ENCODE measurements around the gene BDNF. TPM values are rescaled to one million over a fixed set of nuclear protein-coding genes. Genes with fewer than 3 reads are reported as not detected.

The BDNF gene
- total and polyA plus RNA-seq, 7 donors: 0.01 to 3.4 (median 0.13) TPM; not detected in 1

- TF ChIP-seq CTCF (IDR thresholded peaks at IDR 0.05): no peak
- no peak for DNase-seq
- Histone ChIP-seq H3K27ac (no peak overlapping the region), H3K4me1 (peaks cover 5% of the 10 kb centered on the region), H3K9me3 (no peaks in the 10 kb centered on the region), H3K4me3 (no peak overlapping the region), H3K27me3 (ENCODE audit: insufficient read depth in 3 of 3, low read length in 2 of 3) (peaks cover 3 to 15% (median 3%) of the 10 kb centered on the region in 3 donors), H3K36me3 (ENCODE audit: insufficient read depth in 1 of 2, low read depth in 1 of 2) (no peaks in the 10 kb centered on the region)
- WGBS, 3 donors: 47 to 52% (median 47%) methylated on average over 6 of the region's 6 CpGs
- intact Hi-C loops (cut with DNase I): no loop called here
- no peak for ATAC-seq
Measured at GRCh38 chr11:27702811-27703210, 2.6 kb upstream of the BDNF start.

GRCh38 chr11:27701355-27702105 is 1.3 kb upstream of the BDNF start:
- WGBS, 3 donors: 1 to 2% (median 2%) methylated on average over 30 of the region's 30 CpGs
- peaks cover 3 to 15% (median 3%) of the 10 kb centered on the region in 3 donors for H3K27me3 ChIP-seq (ENCODE audit: insufficient read depth in 3 of 3, low read length in 2 of 3)
- ATAC-seq: peak in 3 of 4 donors; percentile 37 to 69 (median 55)

GRCh38 chr11:27699926-27700350 is 317 bp downstream of the BDNF start:
- 0 to 2% (median 1%) methylated on average over 27 to 28 of the region's 28 CpGs for WGBS, 3 donors
- no peak overlapping the region for H3K27ac ChIP-seq
- ATAC-seq (peak in 2 of 4 donors; percentile 19 to 20), DNase-seq (peak in 1 of 2 donors; percentile 45)
- H3K27me3 ChIP-seq (ENCODE audit: insufficient read depth in 3 of 3, low read length in 2 of 3): peaks cover 0 to 15% (median 3%) of the 10 kb centered on the region in 3 donors
- peaks cover 5% of the 10 kb centered on the region for H3K4me1 ChIP-seq
- no peaks in the 10 kb centered on the region for H3K9me3 ChIP-seq
- peak overlapping the region; percentile 70 for H3K4me3 ChIP-seq
- TF ChIP-seq CTCF (IDR thresholded peaks at IDR 0.05): no peak
- intact Hi-C loops (cut with DNase I): loop anchor here (2.0 to 5.0 kb wide), 4 partner anchors 827 to 1632 kb away; no protein-coding TSS in a partner anchor
- no peaks in the 10 kb centered on the region for H3K36me3 ChIP-seq (ENCODE audit: insufficient read depth in 1 of 2, low read depth in 1 of 2)

More at GRCh38 chr11:27701355-27702105, 1.3 kb upstream of the BDNF start:
- Histone ChIP-seq H3K27ac (no peak overlapping the region), H3K36me3 (ENCODE audit: insufficient read depth in 1 of 2, low read depth in 1 of 2) (no peaks in the 10 kb centered on the region), H3K4me1 (peaks cover 5% of the 10 kb centered on the region), H3K4me3 (peak overlapping the region; percentile 70), H3K9me3 (no peaks in the 10 kb centered on the region)
- peak; percentile 16 to 54 for DNase-seq
- TF ChIP-seq CTCF (IDR thresholded peaks at IDR 0.05): peak; percentile 15
- intact Hi-C loops (cut with DNase I): no loop called here

- DNase-seq: no peak
- no peak overlapping the region for H3K27ac ChIP-seq
Measured at GRCh38 chr11:27699242-27699925, 871 bp downstream of the BDNF start.

More at GRCh38 chr11:27699242-27699925, 871 bp downstream of the BDNF start:
- peak in 3 of 4 donors; percentile 14 to 34 (median 22) for ATAC-seq
- peaks cover 5% of the 10 kb centered on the region for H3K4me1 ChIP-seq
- no peak for TF ChIP-seq CTCF (IDR thresholded peaks at IDR 0.05)
- no peaks in the 10 kb centered on the region for H3K36me3 ChIP-seq (ENCODE audit: insufficient read depth in 1 of 2, low read depth in 1 of 2)
- no peaks in the 10 kb centered on the region for H3K9me3 ChIP-seq
- intact Hi-C loops (cut with DNase I): loop anchor here (2.0 to 5.0 kb wide), 4 partner anchors 828 to 1633 kb away; no protein-coding TSS in a partner anchor
- peaks cover 0 to 15% (median 3%) of the 10 kb centered on the region in 3 donors for H3K27me3 ChIP-seq (ENCODE audit: insufficient read depth in 3 of 3, low read length in 2 of 3)
- WGBS, 3 donors: 0 to 1% (median 1%) methylated on average over 27 to 30 of the region's 30 CpGs
- peak overlapping the region; percentile 70 for H3K4me3 ChIP-seq

Data from psoas muscle (tissue), 8 donors.